Hippocampal formation (tissue), 2 donors: ENCODE results near the gene GSG1L.

Source experiments
- DNase-seq, 2 donors: peaks; one replicate each; lab custom pipeline; 2025; lab: John Stamatoyannopoulos, UW

Gene GSG1L

GRCh38 chr16:28064150-28064549 lies 636 bp upstream of the GSG1L start:
- no peak for DNase-seq

GRCh38 chr16:28062847-28063521 lies 530 bp downstream of the GSG1L start:
- DNase-seq, result no peak

GRCh38 chr16:28062261-28062846 lies 1.2 kb downstream of the GSG1L start:
- no peak for DNase-seq

GRCh38 chr16:28061352-28062101 lies 2.0 kb downstream of the GSG1L start:
- DNase-seq, result no peak

- no peak for DNase-seq
Observed at GRCh38 chr16:28059841-28060575, 3.5 kb downstream of the GSG1L start.

- no peak for DNase-seq
Observed at GRCh38 chr16:28058839-28059589, 4.5 kb downstream of the GSG1L start.

- DNase-seq, result no peak
Observed at GRCh38 chr16:28057949-28058348, 5.6 kb downstream of the GSG1L start.

GRCh38 chr16:28053461-28053860 lies 10.1 kb downstream of the GSG1L start:
- DNase-seq, result no peak

- no peak for DNase-seq
Observed at GRCh38 chr16:28052274-28053128, 11.0 kb downstream of the GSG1L start.

GRCh38 chr16:28051486-28051885 lies 12.0 kb downstream of the GSG1L start:
- DNase-seq, result no peak

- no peak for DNase-seq
Observed at GRCh38 chr16:28042811-28043210, 20.7 kb downstream of the GSG1L start.

GRCh38 chr16:28041615-28042014 lies 21.9 kb downstream of the GSG1L start:
- DNase-seq, result no peak

GRCh38 chr16:28040039-28040438 lies 23.5 kb downstream of the GSG1L start:
- DNase-seq, result no peak

- DNase-seq, result no peak
Observed at GRCh38 chr16:28039493-28039892, 24.0 kb downstream of the GSG1L start.

GRCh38 chr16:28038409-28038808 lies 25.1 kb downstream of the GSG1L start:
- DNase-seq, result no peak

GRCh38 chr16:28035866-28036393 lies 27.6 kb downstream of the GSG1L start:
- no peak for DNase-seq

GRCh38 chr16:28033870-28034269 lies 29.6 kb downstream of the GSG1L start:
- no peak for DNase-seq

- no peak for DNase-seq
Observed at GRCh38 chr16:28029387-28030002, 34.0 kb downstream of the GSG1L start.

GRCh38 chr16:28027055-28027454 lies 36.5 kb downstream of the GSG1L start:
- DNase-seq, result no peak

GRCh38 chr16:28025631-28026030 lies 37.9 kb downstream of the GSG1L start:
- DNase-seq, result no peak
